Stomach (tissue), 9 donors: Measurements from ENCODE around the gene ABI3BP. TPM values are rescaled to one million over a fixed set of nuclear protein-coding genes. Genes with fewer than 3 reads are reported as not detected.

Experiments
- DNase-seq, 2 donors: peaks; one replicate each; pipeline versions ENCODE4 v3.0.0 to v3.0.0-alpha.2; 2013 to 2019
- H3K27ac ChIP-seq, 5 donors: fragments of 200-600 bp in 4 of 5; sonication (generic) in 4 of 5; one replicate each; pipeline ENCODE4 v1.5.1; 2013 to 2019; ENCODE audit warnings: mild to moderate bottlenecking in 1 of 5, moderate library complexity in 1 of 5
- H3K27me3 ChIP-seq, 3 donors: fragments of 200-600 bp; sonication (generic); one replicate each; pipeline ENCODE4 v1.5.1; 2017 to 2019; ENCODE audit warnings: mixed run types in 1 of 3
- H3K36me3 ChIP-seq, 4 donors: fragments of 200-600 bp; sonication (generic); 1 replicate in 3 of 4; 2 replicates in 1 of 4; pipeline ENCODE4 v1.5.1; 2016 to 2019
- H3K4me1 ChIP-seq, 4 donors: fragments of 200-600 bp; sonication (generic); one replicate each; pipeline ENCODE4 v1.5.1; 2016 to 2019
- H3K4me3 ChIP-seq, 4 donors: fragments of 200-600 bp; sonication (generic) in 3 of 4; one replicate each; pipeline ENCODE4 v1.5.1; 2016 to 2019; ENCODE audit warnings: mild to moderate bottlenecking in 1 of 4
- H3K9me3 ChIP-seq, 4 donors: fragments of 200-600 bp; sonication (generic); one replicate each; pipeline ENCODE4 v1.5.1; 2016 to 2019
- EP300 ChIP-seq: sonication (generic); formaldehyde crosslinking; IDR thresholded peaks from one replicate; pipeline ENCODE4 v1.6.1; 2017; ENCODE audit warnings: antibody characterized with exemption
- POLR2A ChIP-seq, 4 donors: fragments of 450-650 bp; IDR thresholded peaks; one replicate each; pipeline ENCODE4 v1.6.1; 2016; ENCODE audit warnings: antibody characterized with exemption in 4 of 4, control low read depth in 2 of 4, mild to moderate bottlenecking in 1 of 4, moderate library complexity in 1 of 4
- POLR2AphosphoS5 ChIP-seq, 3 donors: sonication (generic); formaldehyde crosslinking; IDR thresholded peaks; one replicate each; pipeline ENCODE4 v1.6.1; 2016; ENCODE audit warnings: antibody characterized with exemption in 3 of 3
- WGBS, 5 donors: extraction: QIAGEN DNeasy Blood & Tissue Kit in 3 of 5; methylation state at CpG; one replicate each; pipeline versions ENCODE4 v1.1.5 to v1.1.7; 2013 to 2018; 5-methylcytosine and 5-hydroxymethylcytosine counted together
- intact Hi-C: fragments of 100-400 bp; cut with DNase I; formaldehyde crosslinking; loops from one replicate; pipeline ENCODE4 v1.15.1; 2023; ENCODE audit warnings: low total_unique reads
- polyA plus RNA-seq, 3 donors: library from polyadenylated mRNA; stranded (reverse); fragments of 200-250 nt; gene quantifications; one replicate each; pipeline ENCODE4 v1.2.3, GENCODE V29; 2013
- total RNA-seq, 5 donors: library from RNA; depleted of rRNA; stranded (reverse); fragments of >200 nt; gene quantifications; one replicate each; pipeline versions ENCODE4 v1.1.0 to v1.2.3, GENCODE V29; 2014 to 2016
- TF ChIP-seq, protein P1 (sequence below), 7 experiments: fragments of 450-650 bp in 4 of 7; fragments of 200-600 bp in 3 of 7; sonication (generic) in 3 of 7; IDR thresholded peaks; one replicate each; pipeline ENCODE4 v1.5.1; 2016 to 2019; ENCODE audit warnings: antibody characterized with exemption in 7 of 7, control low read depth in 2 of 7, mild to moderate bottlenecking in 1 of 7
- donor health status: healthy with polysubstance abuse.
- donor health status: Bipolar disorder and iron deficiency.
- donor health status: healthy.

The ABI3BP gene
- total and polyA plus RNA-seq, 8 donors, result 1.5 to 252 (median 21.7) TPM

- Histone ChIP-seq H3K27me3 (no peaks in the 10 kb centered on the region), H3K36me3 (peaks cover 0 to 45% (median 7%) of the 10 kb centered on the region in 4 donors), H3K27ac (no peak overlapping the region), H3K4me1 (peaks cover 0 to 8% (median 4%) of the 10 kb centered on the region in 4 donors), H3K9me3 (peaks cover 0 to 15% (median 5%) of the 10 kb centered on the region in 4 donors), H3K4me3 (no peak overlapping the region)
- intact Hi-C loops, result no loop called here
- 86 to 97% (median 92%) methylated on average over 2 of the region's 2 CpGs for WGBS, 5 donors
- no peak for TF ChIP-seq POLR2A (IDR thresholded peaks at IDR 0.05)
- no peak for DNase-seq
These were observed 211.9 kb downstream of the ABI3BP start for GRCh38 chr3:100781301-100781700.

DNA sequence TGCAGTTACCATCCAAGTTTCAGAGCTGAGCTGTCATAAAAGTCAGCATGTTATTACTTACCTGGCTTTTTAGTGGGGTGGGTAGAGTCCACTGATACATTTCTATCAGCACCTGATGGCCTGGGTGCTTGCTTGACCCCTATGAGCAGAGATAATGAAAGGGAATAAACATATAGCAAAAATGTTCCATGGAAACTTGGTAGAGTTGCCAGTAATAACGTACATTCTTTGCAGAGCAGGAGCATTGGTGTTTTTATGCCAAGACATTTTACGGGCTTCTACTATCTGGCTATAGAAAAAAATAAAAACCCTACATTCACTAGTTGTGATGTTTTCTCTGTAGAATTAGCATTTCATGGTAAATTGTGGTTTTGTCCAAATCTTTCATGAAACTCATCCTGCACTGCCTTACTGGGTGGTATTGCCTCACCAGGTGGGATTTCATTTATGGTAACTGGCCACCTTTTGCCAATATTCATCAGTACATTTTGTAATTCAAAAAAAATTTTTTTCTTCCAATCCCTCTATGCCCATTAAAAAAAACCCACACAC lies 213.1 kb downstream of the ABI3BP start:
- Histone ChIP-seq H3K4me1 (peaks cover 0 to 8% (median 4%) of the 10 kb centered on the region in 4 donors), H3K9me3 (peaks cover 0 to 4% (median 0%) of the 10 kb centered on the region in 4 donors), H3K4me3 (no peak overlapping the region), H3K36me3 (peaks cover 0 to 45% (median 4%) of the 10 kb centered on the region in 4 donors), H3K27me3 (no peaks in the 10 kb centered on the region), H3K27ac (no peak overlapping the region)
- no peak for TF ChIP-seq EP300
- no peak for TF ChIP-seq POLR2A (IDR thresholded peaks at IDR 0.05)
- TF ChIP-seq POLR2AphosphoS5 (IDR thresholded peaks at IDR 0.05), result no peak
- TF ChIP-seq, protein P1, sequence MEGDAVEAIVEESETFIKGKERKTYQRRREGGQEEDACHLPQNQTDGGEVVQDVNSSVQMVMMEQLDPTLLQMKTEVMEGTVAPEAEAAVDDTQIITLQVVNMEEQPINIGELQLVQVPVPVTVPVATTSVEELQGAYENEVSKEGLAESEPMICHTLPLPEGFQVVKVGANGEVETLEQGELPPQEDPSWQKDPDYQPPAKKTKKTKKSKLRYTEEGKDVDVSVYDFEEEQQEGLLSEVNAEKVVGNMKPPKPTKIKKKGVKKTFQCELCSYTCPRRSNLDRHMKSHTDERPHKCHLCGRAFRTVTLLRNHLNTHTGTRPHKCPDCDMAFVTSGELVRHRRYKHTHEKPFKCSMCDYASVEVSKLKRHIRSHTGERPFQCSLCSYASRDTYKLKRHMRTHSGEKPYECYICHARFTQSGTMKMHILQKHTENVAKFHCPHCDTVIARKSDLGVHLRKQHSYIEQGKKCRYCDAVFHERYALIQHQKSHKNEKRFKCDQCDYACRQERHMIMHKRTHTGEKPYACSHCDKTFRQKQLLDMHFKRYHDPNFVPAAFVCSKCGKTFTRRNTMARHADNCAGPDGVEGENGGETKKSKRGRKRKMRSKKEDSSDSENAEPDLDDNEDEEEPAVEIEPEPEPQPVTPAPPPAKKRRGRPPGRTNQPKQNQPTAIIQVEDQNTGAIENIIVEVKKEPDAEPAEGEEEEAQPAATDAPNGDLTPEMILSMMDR (IDR thresholded peaks at IDR 0.05), result no peak
- DNase-seq, result no peak
- 34 to 74% (median 42%) methylated on average over 2 of the region's 2 CpGs for WGBS, 5 donors
- intact Hi-C loops, result no loop called here

DNA sequence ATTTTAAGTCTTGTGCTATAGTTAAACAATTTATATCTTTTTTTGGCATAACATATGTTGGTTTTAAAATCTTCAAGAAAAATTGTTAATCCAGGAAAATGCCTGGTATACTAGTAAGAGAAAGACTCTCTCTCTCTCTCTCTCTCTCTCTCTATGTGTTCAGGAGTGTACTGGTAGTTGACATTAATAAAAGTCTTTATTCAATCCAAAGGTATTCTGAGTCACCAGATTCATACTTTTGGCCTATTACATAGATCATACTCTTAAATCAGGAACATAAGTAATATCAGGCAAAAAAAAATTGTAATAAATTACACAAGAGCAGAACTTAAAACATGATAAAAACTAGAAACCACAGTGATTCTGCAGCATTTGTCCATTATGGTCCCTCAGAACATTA lies 213.7 kb downstream of the ABI3BP start:
- no peaks in the 10 kb centered on the region for H3K9me3 ChIP-seq
- DNase-seq, result no peak
- H3K27ac ChIP-seq, result no peak overlapping the region
- TF ChIP-seq POLR2AphosphoS5 (IDR thresholded peaks at IDR 0.05) (no peak), EP300 (no peak), POLR2A (IDR thresholded peaks at IDR 0.05) (no peak)
- TF ChIP-seq, protein P1 (IDR thresholded peaks at IDR 0.05), result no peak
- H3K36me3 ChIP-seq, result peaks cover 0 to 49% (median 4%) of the 10 kb centered on the region in 4 donors
- H3K27me3 ChIP-seq, result no peaks in the 10 kb centered on the region
- peaks cover 0 to 8% (median 4%) of the 10 kb centered on the region in 4 donors for H3K4me1 ChIP-seq
- intact Hi-C loops, result no loop called here
- no peak overlapping the region for H3K4me3 ChIP-seq

DNA sequence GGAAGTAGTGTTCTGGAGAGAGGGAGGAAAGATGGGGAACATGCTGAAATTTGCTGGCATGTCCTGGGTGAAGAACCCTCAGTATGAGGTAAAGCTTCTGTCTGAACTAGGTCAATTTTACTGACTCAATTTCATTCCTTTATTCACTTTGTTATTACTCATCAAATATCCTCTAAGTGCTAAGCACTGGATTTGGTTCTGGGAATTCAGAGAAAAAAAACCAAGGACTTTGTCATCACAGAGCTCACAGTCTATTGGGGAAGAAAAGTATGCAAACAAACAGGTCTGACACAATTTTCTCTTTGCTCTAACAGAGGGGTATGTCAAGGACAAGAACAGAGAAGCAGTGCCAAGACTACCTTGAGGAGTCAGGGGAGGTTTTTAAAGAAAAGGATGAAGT lies 215.9 kb downstream of the ABI3BP start:
- H3K27ac ChIP-seq, result no peak overlapping the region
- no peak for DNase-seq
- H3K4me1 ChIP-seq, result no peaks in the 10 kb centered on the region
- TF ChIP-seq EP300 (no peak), POLR2A (IDR thresholded peaks at IDR 0.05) (no peak), POLR2AphosphoS5 (IDR thresholded peaks at IDR 0.05) (no peak)
- TF ChIP-seq, protein P1 (IDR thresholded peaks at IDR 0.05), result no peak
- peaks cover 0 to 62% (median 4%) of the 10 kb centered on the region in 4 donors for H3K36me3 ChIP-seq
- no peaks in the 10 kb centered on the region for H3K9me3 ChIP-seq
- no peak overlapping the region for H3K4me3 ChIP-seq
- no peaks in the 10 kb centered on the region for H3K27me3 ChIP-seq
- intact Hi-C loops, result no loop called here

DNA sequence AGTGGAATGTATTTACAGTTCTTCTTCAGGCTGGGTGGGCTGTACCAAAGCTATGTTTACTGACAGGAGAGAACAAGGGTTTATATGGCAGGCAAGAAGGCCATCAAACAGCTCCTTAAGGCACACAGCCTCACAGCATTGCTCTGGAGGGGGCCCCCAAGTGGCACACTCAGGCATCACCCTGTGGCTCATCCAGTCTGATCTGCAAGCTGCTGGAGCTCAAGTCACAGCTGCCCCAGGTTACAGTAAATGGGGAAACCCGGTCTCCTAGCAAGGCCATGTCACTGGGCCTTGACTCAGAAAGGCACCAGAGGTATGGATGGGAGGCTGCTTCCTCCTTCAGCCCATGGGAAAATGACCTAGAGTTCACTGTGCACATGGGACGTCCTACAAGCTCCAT lies 216.5 kb downstream of the ABI3BP start:
- H3K4me3 ChIP-seq, result no peak overlapping the region
- 54 to 89% (median 86%) methylated on average over 2 of the region's 2 CpGs for WGBS, 5 donors
- H3K36me3 ChIP-seq, result peaks cover 0 to 62% (median 4%) of the 10 kb centered on the region in 4 donors
- no peaks in the 10 kb centered on the region for H3K9me3 ChIP-seq
- no peak for TF ChIP-seq POLR2A (IDR thresholded peaks at IDR 0.05)
- TF ChIP-seq POLR2AphosphoS5 (IDR thresholded peaks at IDR 0.05), result no peak
- TF ChIP-seq, protein P1 (IDR thresholded peaks at IDR 0.05), result no peak
- TF ChIP-seq EP300, result no peak
- no peak overlapping the region for H3K27ac ChIP-seq
- no peaks in the 10 kb centered on the region for H3K27me3 ChIP-seq
- no peaks in the 10 kb centered on the region for H3K4me1 ChIP-seq
- no peak for DNase-seq
- intact Hi-C loops, result no loop called here
